Cardiac fibroblast (primary cell): Measurements from ENCODE around the gene CDKN1B.
A peak's percentile ranks its signal among the peaks of the same experiment; 100 is the strongest.

Experiments used
- DNase-seq, 2 donors: peaks; one replicate each; pipeline versions ENCODE4 v3.0.0 to v3.0.0-alpha.2; 2010; ENCODE audit warnings: low read depth in 2 of 2
- H3K4me3 ChIP-seq, 2 donors: replicated peaks in 1 of 2; 1 replicate in 1 of 2; 2 replicates in 1 of 2; pipeline ENCODE4 v1.5.1; 2011; ENCODE audit warnings: low read depth in 2 of 2, low read length in 2 of 2, mild to moderate bottlenecking in 2 of 2, moderate library complexity in 1 of 2
- CTCF ChIP-seq: IDR thresholded peaks from one replicate; pipeline ENCODE4 v1.5.1; 2011; ENCODE audit warnings: low read depth, mild to moderate bottlenecking, low read length, inconsistent platforms

CDKN1B gene

GRCh38 chr12:12722435-12723148, 5.4 kb downstream of the CDKN1B start:
- no peak for TF ChIP-seq CTCF
- H3K4me3 ChIP-seq = peak overlapping the region in 1 of 2 donors; percentile 88
- DNase-seq = peak; percentile 26 to 75

- H3K4me3 ChIP-seq = peak overlapping the region; percentile 70 to 88
- TF ChIP-seq CTCF = no peak
- no peak for DNase-seq
Measured at GRCh38 chr12:12723149-12723680, 6.0 kb downstream of the CDKN1B start.

- TF ChIP-seq CTCF = no peak
- peak in 1 of 2 donors; percentile 36 for DNase-seq
- H3K4me3 ChIP-seq = peak overlapping the region; percentile 70 to 88
Measured at GRCh38 chr12:12723681-12724420, 6.7 kb downstream of the CDKN1B start.

- TF ChIP-seq CTCF = no peak
Measured at GRCh38 chr12:12724421-12725085, 7.4 kb downstream of the CDKN1B start.

GRCh38 chr12:12725086-12725955, 8.2 kb downstream of the CDKN1B start:
- no peak for TF ChIP-seq CTCF
- peak; percentile 100 for DNase-seq
- peak overlapping the region; percentile 86 to 88 for H3K4me3 ChIP-seq

More at GRCh38 chr12:12724421-12725085, 7.4 kb downstream of the CDKN1B start:
- DNase-seq = peak in 1 of 2 donors; percentile 27
- peak overlapping the region; percentile 70 to 88 for H3K4me3 ChIP-seq

- no peak for DNase-seq
- no peak for TF ChIP-seq CTCF
- peak overlapping the region; percentile 86 to 88 for H3K4me3 ChIP-seq
Measured at GRCh38 chr12:12725956-12726554, 8.9 kb downstream of the CDKN1B start.
